Activated T-helper 1 cell treated with anti-CD3 and anti-CD28 coated beads, Interleukin-12 subunit alpha, Interleukin-12 subunit beta, Interleukin-2, Interleukin-4 antibody, amounts not matched to agents 30 ng/mL and 10 ng/mL and 1 ng/mL, durations not matched to agents 14 hours and 24 hours and 36 hours (primary cell): ENCODE data around the gene AXIN2. TPM values are rescaled to one million over a fixed set of nuclear protein-coding genes. Genes with fewer than 3 reads are reported as not detected.
A peak's percentile ranks its signal among the peaks of the same experiment; 100 is the strongest.
"Not testable (repeated sequence)": the region's sequence is repeated elsewhere in the genome, so short reads cannot be mapped to it uniquely, and the experiment has no call there.

ENCODE experiments used
- DNase-seq: peaks from one replicate; pipeline ENCODE4 v3.0.0; 2021; ENCODE audit warnings: low spot score
- H3K27ac Mint-ChIP-seq: one replicate; pipeline ENCODE4 v1.8.0; 2021; ENCODE audit warnings: mild to moderate bottlenecking, mixed read lengths
- H3K27me3 Mint-ChIP-seq: one replicate; pipeline ENCODE4 v1.8.0; 2022; ENCODE audit warnings: mild to moderate bottlenecking, moderate library complexity, mixed read lengths; ENCODE audit not compliant: insufficient read depth
- H3K36me3 Mint-ChIP-seq: one replicate; pipeline ENCODE4 v1.8.0; 2021; ENCODE audit warnings: low read depth, mixed read lengths
- H3K4me1 Mint-ChIP-seq: one replicate; pipeline ENCODE4 v1.8.0; 2021; ENCODE audit warnings: low read depth, mixed read lengths
- H3K4me3 Mint-ChIP-seq: one replicate; pipeline ENCODE4 v1.8.0; 2021; ENCODE audit warnings: mild to moderate bottlenecking, moderate library complexity, mixed read lengths
- H3K9me3 Mint-ChIP-seq: one replicate; pipeline ENCODE4 v1.8.0; 2021; ENCODE audit warnings: mixed read lengths
- intact Hi-C: fragments of 100-400 bp; cut with micrococcal nuclease; formaldehyde crosslinking; loops from one replicate; pipeline ENCODE4 v1.15.1; 2024
- total RNA-seq: library from RNA; stranded (reverse); gene quantifications from 2 replicates; pipeline ENCODE4 v1.2.3, GENCODE V29; 2022

Gene AXIN2
- total RNA-seq, 1 donor from 2014 or later: 5.6 TPM

- DNase-seq, H3K27ac Mint-ChIP-seq, H3K4me3 Mint-ChIP-seq, H3K36me3 Mint-ChIP-seq, H3K9me3 Mint-ChIP-seq: not testable (repeated sequence)
- intact Hi-C loops: loop anchor here (10.0 kb wide), 1 partner anchor 262 kb away; no protein-coding TSS in a partner anchor
- Mint-ChIP-seq H3K27me3 (peaks cover 23% of the 10 kb centered on the region), H3K4me1 (peaks cover 27% of the 10 kb centered on the region)
Observed at GRCh38 chr17:65526854-65527253, 34.6 kb downstream of the AXIN2 start.

GRCh38 chr17:65523853-65524664, 37.4 kb downstream of the AXIN2 start:
- H3K27ac Mint-ChIP-seq: peak overlapping the region; percentile 70
- H3K36me3 Mint-ChIP-seq: no peaks in the 10 kb centered on the region
- peak overlapping the region; percentile 67 for H3K4me3 Mint-ChIP-seq
- peaks cover 42% of the 10 kb centered on the region for H3K27me3 Mint-ChIP-seq
- H3K9me3 Mint-ChIP-seq: no peaks in the 10 kb centered on the region
- peaks cover 33% of the 10 kb centered on the region for H3K4me1 Mint-ChIP-seq
- no peak for DNase-seq
- intact Hi-C loops: loop anchor here (1.0 to 10.0 kb wide), 5 partner anchors 10 to 295 kb away; no protein-coding TSS in a partner anchor

DNA sequence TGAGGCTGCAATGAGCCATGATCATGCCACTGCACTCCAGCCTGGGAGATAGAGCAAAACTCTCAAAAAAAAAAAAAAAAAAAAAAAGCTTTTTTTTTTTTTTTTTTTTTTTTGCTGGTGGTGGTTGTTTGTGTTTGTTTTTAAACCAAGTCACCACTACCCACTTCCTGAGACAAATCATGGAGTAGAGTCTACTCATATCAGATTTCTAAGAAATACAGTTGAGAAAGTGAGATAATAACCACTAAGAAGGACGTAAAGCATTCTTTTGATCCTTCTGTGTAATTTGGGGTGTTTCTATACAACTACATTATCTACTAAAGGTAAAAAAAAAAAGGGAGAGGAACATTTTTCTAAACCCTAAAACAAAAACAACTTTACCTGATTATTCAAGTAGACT, 38.0 kb downstream of the AXIN2 start:
- peak overlapping the region; percentile 67 for H3K4me3 Mint-ChIP-seq
- peak overlapping the region; percentile 70 for H3K27ac Mint-ChIP-seq
- no peaks in the 10 kb centered on the region for H3K36me3 Mint-ChIP-seq
- H3K27me3 Mint-ChIP-seq: peaks cover 48% of the 10 kb centered on the region
- intact Hi-C loops: loop anchor here (1.0 to 10.0 kb wide), 5 partner anchors 9 to 294 kb away; no protein-coding TSS in a partner anchor
- DNase-seq: no peak
- peaks cover 33% of the 10 kb centered on the region for H3K4me1 Mint-ChIP-seq
- no peaks in the 10 kb centered on the region for H3K9me3 Mint-ChIP-seq

- Mint-ChIP-seq H3K4me1 (peaks cover 33% of the 10 kb centered on the region), H3K4me3 (peak overlapping the region; percentile 56), H3K9me3 (no peaks in the 10 kb centered on the region), H3K36me3 (no peaks in the 10 kb centered on the region), H3K27ac (peak overlapping the region; percentile 58), H3K27me3 (peaks cover 51% of the 10 kb centered on the region)
- no peak for DNase-seq
- intact Hi-C loops: loop anchor here (1.0 to 10.0 kb wide), 5 partner anchors 9 to 294 kb away; no protein-coding TSS in a partner anchor
Observed at GRCh38 chr17:65522751-65523404, 38.6 kb downstream of the AXIN2 start.

- no peak overlapping the region for H3K27ac Mint-ChIP-seq
- intact Hi-C loops: no loop called here
- H3K4me1 Mint-ChIP-seq: peaks cover 33% of the 10 kb centered on the region
- H3K27me3 Mint-ChIP-seq: peaks cover 63% of the 10 kb centered on the region
- H3K36me3 Mint-ChIP-seq: no peaks in the 10 kb centered on the region
- H3K9me3 Mint-ChIP-seq: no peaks in the 10 kb centered on the region
- H3K4me3 Mint-ChIP-seq: no peak overlapping the region
- DNase-seq: no peak
Observed at GRCh38 chr17:65519462-65519861, 42.0 kb downstream of the AXIN2 start.

GRCh38 chr17:65518256-65518655, 43.2 kb downstream of the AXIN2 start:
- DNase-seq: no peak
- Mint-ChIP-seq H3K27ac (no peak overlapping the region), H3K4me1 (peaks cover 27% of the 10 kb centered on the region), H3K27me3 (peaks cover 62% of the 10 kb centered on the region), H3K4me3 (no peak overlapping the region), H3K36me3 (no peaks in the 10 kb centered on the region), H3K9me3 (no peaks in the 10 kb centered on the region)
- intact Hi-C loops: no loop called here

- no peak overlapping the region for H3K4me3 Mint-ChIP-seq
- H3K27me3 Mint-ChIP-seq: peaks cover 54% of the 10 kb centered on the region
- no peak for DNase-seq
- H3K9me3 Mint-ChIP-seq: no peaks in the 10 kb centered on the region
- intact Hi-C loops: no loop called here
- H3K27ac Mint-ChIP-seq: no peak overlapping the region
- peaks cover 12% of the 10 kb centered on the region for H3K4me1 Mint-ChIP-seq
- no peaks in the 10 kb centered on the region for H3K36me3 Mint-ChIP-seq
Observed at GRCh38 chr17:65515959-65516948, 45.2 kb downstream of the AXIN2 start.

GRCh38 chr17:65515512-65515911, 45.9 kb downstream of the AXIN2 start:
- Mint-ChIP-seq H3K4me3 (no peak overlapping the region), H3K9me3 (no peaks in the 10 kb centered on the region), H3K27ac (no peak overlapping the region), H3K36me3 (no peaks in the 10 kb centered on the region), H3K4me1 (peaks cover 10% of the 10 kb centered on the region), H3K27me3 (peaks cover 52% of the 10 kb centered on the region)
- no peak for DNase-seq
- intact Hi-C loops: no loop called here

DNA sequence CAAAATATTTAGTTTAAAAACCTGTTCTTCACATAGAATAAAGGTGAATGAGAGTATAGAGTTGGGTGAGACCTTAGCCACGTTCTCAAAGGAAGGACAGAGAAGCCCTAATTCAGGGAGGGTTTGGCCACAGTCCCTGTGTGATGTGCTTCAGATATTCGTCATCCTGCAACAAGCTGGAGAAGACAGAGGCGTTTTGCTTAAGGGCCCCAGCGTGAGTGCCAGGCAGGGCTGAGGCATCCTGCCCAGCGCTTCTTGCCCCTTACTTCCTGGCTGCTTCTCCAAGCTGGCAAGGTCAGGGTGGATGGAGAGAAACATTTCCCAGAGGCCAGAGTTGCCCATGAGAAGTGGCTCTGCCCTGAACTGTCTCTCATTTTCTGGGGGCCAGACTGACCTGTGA, 46.9 kb downstream of the AXIN2 start:
- Mint-ChIP-seq H3K36me3 (no peaks in the 10 kb centered on the region), H3K4me1 (peaks cover 8% of the 10 kb centered on the region), H3K4me3 (no peak overlapping the region), H3K27ac (no peak overlapping the region), H3K9me3 (no peaks in the 10 kb centered on the region), H3K27me3 (peaks cover 49% of the 10 kb centered on the region)
- intact Hi-C loops: loop anchor here (1.0 kb wide), 1 partner anchor 9 kb away; no protein-coding TSS in a partner anchor
- DNase-seq: no peak

DNA sequence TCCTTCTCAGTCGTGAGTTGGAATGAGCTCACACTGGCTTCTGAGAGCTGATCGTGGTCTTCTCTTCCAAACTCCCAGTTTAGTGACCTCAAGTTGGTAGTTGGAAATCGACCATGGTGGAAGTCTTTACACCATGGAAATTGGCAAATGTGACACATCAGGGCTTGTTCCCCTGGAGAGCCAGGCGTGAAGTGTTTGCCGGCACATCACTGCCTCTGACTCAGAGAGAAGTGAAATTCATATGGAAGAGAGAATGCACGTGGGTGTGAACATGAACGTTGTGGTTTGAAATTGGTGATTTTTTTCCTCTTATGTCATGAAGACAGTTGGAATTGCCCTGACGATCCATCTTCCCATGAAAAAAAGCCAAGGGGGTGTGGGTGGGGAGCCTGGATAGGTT, 47.4 kb downstream of the AXIN2 start:
- H3K36me3 Mint-ChIP-seq: no peaks in the 10 kb centered on the region
- no peak overlapping the region for H3K4me3 Mint-ChIP-seq
- H3K4me1 Mint-ChIP-seq: peaks cover 8% of the 10 kb centered on the region
- H3K27me3 Mint-ChIP-seq: peaks cover 49% of the 10 kb centered on the region
- intact Hi-C loops: loop anchor here (1.0 kb wide), 1 partner anchor 9 kb away; no protein-coding TSS in a partner anchor
- peak overlapping the region; percentile 34 for H3K27ac Mint-ChIP-seq
- DNase-seq: no peak
- H3K9me3 Mint-ChIP-seq: no peaks in the 10 kb centered on the region

DNA sequence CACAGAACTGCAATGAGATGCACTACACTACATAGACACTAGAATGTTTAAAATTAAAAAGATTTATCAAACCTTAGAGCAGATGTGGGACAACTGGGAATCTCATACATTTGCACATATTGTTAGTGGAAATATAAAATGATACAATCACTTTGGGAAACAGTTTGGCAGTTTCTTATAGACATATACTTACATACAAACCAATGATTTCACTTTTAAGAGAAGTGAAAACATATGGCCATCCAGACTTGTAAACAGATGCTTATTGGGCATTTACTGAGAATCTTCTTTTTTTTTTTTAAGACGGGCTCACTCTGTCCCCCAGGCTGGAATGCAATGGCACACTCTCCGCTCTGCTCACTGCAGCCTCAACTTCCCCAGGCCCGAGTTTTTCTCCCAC, 50.1 kb downstream of the AXIN2 start:
- intact Hi-C loops: no loop called here
- H3K9me3 Mint-ChIP-seq: no peaks in the 10 kb centered on the region
- H3K27ac Mint-ChIP-seq: no peak overlapping the region
- no peak for DNase-seq
- no peak overlapping the region for H3K4me3 Mint-ChIP-seq
- no peaks in the 10 kb centered on the region for H3K36me3 Mint-ChIP-seq
- H3K27me3 Mint-ChIP-seq: peaks cover 36% of the 10 kb centered on the region
- peaks cover 8% of the 10 kb centered on the region for H3K4me1 Mint-ChIP-seq

DNA sequence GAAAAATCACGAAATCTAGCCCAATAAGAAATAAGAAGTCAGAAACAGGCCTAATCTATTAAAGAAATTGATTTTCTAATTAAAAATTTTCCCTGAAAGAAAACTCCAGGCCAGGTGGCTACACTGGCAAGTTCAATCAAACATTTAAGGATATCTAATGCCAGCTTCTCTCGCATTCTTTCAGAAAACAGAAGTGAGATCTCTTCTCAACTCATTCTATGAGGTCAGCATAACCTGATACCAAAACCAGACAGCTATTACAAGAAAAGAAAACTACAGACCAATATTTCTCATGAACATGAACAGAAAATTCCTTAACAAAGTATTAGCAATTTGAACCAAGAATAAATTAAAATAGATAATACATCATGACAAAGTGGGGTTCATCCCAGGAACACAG, 52.4 kb downstream of the AXIN2 start:
- Mint-ChIP-seq H3K9me3 (no peaks in the 10 kb centered on the region), H3K27ac (no peak overlapping the region), H3K36me3 (no peaks in the 10 kb centered on the region), H3K27me3 (peaks cover 33% of the 10 kb centered on the region), H3K4me3 (no peak overlapping the region), H3K4me1 (peaks cover 2% of the 10 kb centered on the region)
- DNase-seq: no peak
- intact Hi-C loops: no loop called here
